Iris pigment epithelial cell (primary cell): Measurements from ENCODE around the gene ZNF438.
"Not testable (repeated sequence)": the region's sequence is repeated elsewhere in the genome, so short reads cannot be mapped to it uniquely, and the experiment has no call there.

Experiments
- DNase-seq: peaks from one replicate; pipeline ENCODE4 v3.0.0-alpha.2; 2011; ENCODE audit warnings: low read depth

ZNF438 gene

GRCh38 chr10:30806850-30807249 lies 224.8 kb downstream of the ZNF438 start:
- DNase-seq: no peak

GRCh38 chr10:30805061-30805460 lies 226.6 kb downstream of the ZNF438 start:
- no peak for DNase-seq

- DNase-seq: no peak
Observed at GRCh38 chr10:30804478-30805055, 227.1 kb downstream of the ZNF438 start.

- peak; percentile 55 for DNase-seq
Observed at GRCh38 chr10:30803892-30804322, 227.8 kb downstream of the ZNF438 start.

GRCh38 chr10:30803058-30803457 lies 228.6 kb downstream of the ZNF438 start:
- DNase-seq: no peak

- DNase-seq: no peak
Observed at GRCh38 chr10:30800368-30800767, 231.3 kb downstream of the ZNF438 start.

- DNase-seq: no peak
Observed at GRCh38 chr10:30798646-30799185, 232.9 kb downstream of the ZNF438 start.

GRCh38 chr10:30795024-30795423 lies 236.6 kb downstream of the ZNF438 start:
- not testable (repeated sequence) for DNase-seq
